NCI-H82 treated with DMSO at 0.1 percent for 48 hours (cell line): Measurements from ENCODE around the gene ITGB2.

Source experiments
- DNase-seq: peaks from one replicate; lab custom pipeline; 2025; ENCODE audit not compliant: unreplicated experiment; lab: John Stamatoyannopoulos, UW

The ITGB2 gene

DNA sequence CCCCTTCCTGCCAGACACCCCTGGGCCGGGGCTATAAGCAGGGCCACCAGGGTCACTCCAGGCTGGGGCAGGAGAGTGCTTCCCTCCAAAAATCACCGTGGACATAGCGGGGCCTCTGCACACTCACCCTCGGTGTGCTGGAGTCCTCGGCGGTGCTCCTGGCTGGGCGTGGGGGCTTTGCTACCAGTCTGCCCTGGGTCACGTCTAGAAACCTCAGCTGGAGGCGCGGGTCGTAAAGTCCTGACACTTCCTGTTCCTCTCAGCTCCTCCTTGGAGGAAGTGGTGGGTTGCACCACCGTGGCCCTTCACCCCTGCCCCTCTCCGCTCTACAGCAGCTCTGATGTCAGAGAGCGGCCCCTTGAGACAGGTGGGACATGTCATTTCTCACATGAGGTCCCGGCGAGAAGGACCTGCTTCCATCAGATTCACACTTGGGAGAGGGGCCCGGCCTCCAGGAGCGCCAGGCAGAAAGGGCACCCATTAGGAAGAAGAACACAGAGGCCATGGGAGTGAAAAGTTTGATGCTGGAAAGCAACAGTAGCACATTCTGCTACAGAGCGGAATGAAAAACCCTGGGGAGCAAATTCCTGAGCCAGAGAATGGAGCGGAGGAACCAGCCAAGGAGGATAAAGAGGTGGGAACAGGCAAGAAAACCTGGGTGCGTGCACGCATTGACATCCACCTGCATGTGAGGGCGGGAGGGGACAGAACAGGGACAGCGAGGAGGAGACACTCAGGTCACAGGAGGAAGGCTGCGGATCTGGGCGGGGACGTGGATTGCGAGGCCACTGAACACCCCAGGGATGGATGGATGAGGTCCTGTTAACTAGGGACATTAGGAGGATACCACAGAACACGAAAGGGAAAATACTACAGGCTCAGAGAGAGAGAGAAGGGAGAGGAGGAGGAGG lies at the start of gene ITGB2:
Gene ITGB2 (minus strand): TSS at position 206 of the 911 bp plus-strand sequence. CDS start 10,117 bp downstream, outside the sequence.
- DNase-seq = no peak

DNA sequence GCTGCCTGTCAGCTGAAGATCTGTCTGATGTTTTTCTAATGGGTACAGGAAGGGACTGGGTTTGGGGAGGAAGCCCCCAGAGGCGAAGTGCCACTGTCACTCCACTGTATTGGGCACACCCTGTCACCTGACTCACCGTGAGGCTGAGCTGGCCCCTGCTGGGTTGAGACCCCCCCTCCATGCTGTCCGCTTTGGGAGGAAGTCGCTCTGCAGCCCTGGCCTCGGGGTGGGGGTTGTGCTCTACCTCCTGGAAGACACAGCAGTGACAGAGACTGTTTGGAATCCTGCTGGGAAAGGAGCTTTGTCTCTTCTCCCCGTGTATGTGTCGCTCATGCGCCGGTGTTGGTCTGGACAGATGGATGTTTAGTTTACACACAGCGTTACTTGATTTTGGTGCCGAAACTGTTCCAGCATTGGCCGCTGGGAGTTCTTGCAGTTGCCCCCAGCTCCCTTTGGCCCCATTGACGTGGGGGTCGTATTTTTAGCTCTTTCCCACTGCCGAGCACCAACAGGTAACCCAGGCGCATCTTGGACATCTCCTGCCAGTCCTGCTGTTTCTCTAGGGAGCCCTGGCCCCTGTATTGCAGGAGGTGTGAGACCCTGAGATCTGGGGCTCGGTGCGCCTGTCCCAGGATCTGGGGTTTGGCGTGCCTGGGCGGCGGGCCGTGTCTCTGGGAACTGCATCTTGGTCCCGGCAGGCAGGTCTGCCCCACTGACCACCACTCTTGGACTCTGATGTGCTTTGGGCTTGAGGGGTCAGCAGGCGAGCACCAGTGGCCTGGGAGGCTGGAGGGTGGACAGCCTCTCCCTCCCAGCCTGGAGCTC lies 49.4 kb upstream of the ITGB2 start:
- DNase-seq = no peak

DNA sequence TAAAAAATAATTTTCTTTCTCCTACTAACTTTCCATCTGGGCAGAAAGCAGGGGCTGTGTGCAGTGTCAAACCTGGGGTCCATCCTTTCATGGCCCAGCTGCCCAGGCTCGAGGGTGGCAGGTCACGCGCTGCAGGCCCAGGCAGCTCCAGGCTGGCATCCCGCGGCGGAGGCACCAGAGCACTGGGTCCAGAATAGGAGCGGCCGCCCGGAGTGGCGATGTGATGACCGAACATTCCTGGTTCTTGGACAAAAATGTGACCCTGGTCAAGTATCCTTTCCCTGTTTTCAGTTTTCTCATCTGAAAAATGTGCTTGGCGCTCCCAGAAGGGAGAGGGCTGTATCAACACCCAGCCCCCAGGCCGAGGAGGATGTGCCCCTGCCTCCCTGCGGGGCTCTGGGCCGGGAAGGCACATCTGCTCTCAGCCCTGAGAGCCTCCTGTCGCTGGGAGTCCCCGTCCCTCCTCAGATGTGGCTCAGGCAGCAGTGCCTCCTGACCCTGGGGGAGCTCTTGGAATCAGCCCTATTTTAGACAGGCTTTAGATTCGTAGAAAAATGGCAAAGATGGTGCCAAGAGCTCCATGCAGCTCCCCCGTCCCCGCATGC lies 48.5 kb upstream of the ITGB2 start:
- no peak for DNase-seq

DNA sequence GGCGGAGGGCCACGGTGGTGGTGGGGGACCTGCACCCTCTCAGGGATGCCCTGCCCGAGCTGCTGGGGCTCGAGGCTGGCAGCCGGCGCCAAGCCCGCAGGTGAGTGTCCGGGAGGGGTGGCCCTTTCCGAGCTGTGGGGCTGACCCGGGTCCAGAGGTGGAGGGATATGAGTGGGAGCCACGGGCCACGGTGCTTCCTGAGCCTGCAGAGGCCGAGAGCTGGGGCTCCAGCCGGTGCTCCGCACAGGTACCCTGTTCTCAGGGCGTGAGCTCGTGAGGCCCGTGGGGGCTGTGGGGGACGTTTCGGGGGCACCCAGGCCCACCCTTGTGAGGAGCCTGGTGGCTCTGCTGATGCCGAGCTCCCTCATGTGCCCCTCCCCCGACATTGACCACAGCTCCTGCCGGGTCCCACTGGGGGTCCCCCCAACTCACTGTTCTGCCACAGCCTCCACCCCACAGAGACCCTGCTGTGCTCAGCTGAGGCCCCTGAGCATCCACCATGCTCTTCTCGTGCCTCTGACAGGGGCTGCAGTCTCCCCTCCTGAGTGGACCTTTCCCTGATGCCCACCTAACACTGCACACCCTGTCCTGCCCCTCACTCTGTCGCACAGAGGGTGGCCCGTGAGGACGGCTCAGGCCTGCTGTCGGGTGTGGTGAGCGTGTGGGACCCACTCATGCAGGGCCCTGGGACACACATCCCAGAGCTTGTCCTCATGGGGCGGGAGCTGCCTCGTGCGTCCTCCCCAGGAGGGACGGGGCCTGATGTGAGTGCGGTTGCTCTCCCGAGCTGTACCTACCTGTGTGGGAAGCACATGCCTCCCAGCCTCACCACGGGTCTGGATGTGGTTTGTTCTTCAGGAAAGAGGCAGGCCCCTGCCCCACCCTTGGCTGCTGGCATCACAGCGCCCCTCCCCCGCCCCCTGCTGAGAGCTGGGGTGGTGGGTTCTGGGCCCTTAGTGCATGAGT lies 46.7 kb upstream of the ITGB2 start:
- no peak for DNase-seq

DNA sequence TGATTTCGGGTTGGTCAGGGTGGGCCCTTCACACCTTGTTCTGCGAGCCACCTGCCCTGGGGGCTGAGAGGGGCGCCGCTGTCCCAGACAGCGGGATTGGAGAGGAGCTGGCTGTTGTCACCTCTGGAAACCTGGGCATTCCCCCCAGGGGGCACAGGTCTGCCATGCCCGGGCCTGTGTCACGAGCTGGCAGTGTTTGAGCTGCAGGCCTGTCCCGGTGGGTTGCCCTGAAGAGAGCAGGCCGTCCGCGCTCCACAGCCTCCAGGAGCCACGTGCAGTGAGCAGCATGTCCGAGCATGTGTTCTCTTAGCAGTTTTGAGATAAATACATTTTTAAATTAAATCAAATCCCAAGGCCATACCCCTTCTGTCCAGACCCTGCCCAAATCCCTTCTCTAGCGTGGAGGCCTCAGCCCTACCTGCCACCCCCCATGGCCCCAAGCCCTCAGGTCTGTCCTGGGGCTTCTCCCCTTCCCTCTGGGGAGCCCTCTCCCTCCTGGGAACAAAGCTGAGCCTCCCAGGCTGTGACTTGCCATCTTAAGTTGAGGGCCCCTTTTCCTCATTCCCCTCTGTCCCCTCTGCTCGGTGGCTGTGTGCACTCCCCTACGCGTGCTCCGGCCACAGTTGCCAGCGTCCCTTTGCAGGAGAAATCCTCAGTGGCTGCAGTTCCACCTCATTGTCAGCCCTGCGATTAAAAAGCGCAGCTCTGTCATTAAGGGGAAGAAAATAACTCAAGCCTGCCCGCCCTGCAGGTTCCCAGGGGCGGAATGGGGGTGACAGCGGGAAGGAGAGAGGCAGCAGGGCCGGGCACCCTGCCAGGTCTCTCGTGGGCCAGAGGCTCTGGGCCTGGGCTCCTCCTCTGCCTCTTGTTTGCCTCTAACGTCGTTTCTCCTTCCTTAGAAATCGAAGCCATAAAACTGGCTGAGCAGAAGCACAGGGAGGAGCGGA lies 45.7 kb upstream of the ITGB2 start:
- no peak for DNase-seq

- DNase-seq = no peak
These were observed 44.7 kb upstream of the ITGB2 start for GRCh38 chr21:44965251-44966022.

GRCh38 chr21:44964381-44964780 lies 43.7 kb upstream of the ITGB2 start:
- no peak for DNase-seq

DNA sequence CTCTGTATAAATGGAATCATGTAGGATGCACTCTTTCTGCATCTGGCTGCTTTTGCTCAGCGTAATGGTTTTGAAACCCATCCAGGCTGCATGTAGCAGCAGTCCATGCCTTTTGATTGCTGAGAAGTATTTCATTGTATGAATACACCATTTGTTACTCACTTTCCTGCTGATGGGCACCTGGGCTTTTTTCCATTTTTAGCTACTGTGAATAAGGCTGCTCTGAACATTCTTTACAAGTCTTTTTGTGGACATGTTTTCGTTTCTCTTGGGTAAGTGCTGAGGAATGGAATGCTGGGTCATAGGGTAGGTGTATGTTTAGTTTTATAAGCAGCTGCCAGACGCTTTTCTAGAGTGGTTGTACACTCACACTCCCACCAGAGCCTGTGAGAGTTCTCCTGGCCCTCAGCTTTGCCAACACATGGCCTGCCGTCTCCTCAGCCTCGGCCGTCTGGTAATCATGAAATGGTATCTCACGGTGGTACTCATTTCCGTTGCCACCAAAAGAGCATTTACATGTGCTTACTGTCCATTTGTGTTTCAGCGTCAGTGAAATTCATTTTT lies 41.8 kb upstream of the ITGB2 start:
- DNase-seq = no peak

GRCh38 chr21:44960141-44961092 lies 39.7 kb upstream of the ITGB2 start:
- no peak for DNase-seq

DNA sequence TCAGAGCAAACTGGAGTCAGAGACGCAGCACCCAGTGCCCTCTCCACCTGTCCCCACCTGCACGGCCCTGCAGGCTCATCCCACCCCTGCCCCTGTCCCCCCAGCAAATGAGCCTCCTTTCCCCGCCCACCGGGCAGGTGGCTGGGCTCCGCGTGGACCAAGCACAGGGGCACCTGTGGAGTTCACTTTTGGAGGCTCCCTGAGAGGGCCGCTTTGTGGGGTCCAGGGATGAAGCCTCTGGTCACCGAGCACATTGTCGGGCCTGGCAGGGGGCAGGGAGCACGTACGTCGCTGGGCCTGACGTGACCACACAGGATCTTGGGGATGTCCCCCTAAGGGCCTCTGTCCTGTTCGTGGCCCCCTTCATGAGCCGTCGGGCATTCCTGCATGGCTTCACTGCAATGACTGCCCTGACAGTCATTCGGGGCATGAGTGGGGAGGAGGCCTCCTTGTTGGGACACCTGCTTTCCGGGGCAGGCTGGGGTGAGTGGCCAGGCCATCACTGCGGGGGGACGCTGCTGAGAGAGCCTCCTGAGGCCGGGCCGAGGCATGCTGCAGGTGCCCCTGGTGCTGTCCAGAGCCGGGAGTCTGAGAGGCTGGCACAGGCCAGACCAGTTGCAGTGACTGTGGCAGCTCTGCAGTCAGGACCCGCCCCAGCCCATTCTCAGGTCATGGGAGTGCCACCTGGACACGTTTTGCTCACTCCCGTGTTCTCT lies 38.8 kb upstream of the ITGB2 start:
- no peak for DNase-seq

DNA sequence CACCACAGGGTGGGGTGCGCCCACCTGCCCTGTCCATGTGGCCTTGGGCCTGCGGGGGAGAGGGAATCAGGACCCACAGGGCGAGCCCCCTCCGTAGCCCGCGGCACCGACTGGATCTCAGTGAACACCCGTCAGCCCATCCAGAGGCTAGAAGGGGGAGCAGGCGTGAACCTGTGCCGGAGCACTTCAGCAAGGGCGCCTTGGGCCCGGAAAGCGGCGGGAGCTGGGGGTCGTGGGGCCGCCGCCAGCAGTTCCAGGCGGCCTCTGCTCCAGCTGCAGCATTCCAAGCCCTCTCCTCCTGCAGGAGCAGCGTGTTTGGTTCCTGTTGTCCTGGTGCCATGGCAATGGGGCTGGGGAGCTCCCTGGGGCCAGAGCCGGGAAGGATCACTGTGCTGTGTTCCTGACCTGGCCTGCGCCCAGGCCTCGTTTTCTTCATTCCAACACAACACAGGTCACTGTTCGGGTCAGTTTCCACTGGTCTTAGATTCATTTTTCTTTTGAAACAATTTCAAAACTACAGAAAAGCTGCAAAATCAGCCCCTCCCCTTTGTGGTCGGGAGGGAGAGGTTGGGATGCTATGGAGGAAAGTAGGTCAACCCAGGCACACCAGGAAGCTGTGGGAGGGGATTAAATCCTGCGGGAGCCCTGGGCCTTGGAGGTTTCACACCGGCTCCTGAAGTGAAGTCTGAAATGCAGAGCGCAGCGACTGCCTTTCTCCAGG lies 37.9 kb upstream of the ITGB2 start:
- DNase-seq = no peak

GRCh38 chr21:44957901-44958451 lies 37.3 kb upstream of the ITGB2 start:
- no peak for DNase-seq

DNA sequence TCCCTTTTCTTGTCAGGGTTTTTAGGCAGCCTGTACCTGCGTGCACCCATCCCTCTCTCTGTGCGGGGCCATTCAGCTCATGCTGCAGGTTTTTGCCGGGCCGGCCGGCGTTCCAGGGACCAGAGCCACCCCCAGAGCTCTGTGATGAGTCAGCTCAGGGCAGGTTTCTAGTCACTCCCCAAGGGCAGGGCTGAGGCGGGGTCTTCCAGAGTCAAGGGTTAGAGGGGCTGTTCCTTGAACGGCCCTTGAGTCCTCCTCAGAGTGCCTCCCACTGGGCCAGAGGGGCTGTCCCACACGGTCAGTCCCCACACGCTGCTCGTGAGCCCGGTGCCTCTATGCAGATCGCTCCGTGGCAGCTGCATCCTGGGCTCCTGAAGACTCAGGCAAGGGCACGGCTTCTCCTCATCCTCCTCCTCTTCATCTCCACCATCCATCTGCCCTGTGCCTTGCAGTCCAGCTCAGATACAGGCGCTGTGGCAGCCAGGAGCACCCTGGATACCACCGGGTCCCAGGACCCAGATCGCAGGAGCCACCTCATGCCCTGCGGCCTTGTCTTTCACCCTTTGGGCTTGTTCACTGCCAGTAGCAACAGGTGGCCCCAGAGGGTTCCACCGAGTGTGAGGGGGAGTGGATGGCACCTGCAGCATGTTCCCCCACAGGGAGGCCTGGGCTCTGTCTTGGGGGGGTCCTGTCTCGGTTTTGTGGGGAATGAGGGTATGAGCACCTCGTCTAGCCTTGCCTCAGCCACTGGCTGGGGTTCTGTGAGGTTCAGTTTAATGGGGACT lies 36.5 kb upstream of the ITGB2 start:
- no peak for DNase-seq

GRCh38 chr21:44956356-44957046 lies 35.8 kb upstream of the ITGB2 start:
- DNase-seq = no peak
